K562 (cell line): Measurements from ENCODE around the gene DHTKD1. TPM values are rescaled to one million over a fixed set of nuclear protein-coding genes. Genes with fewer than 3 reads are reported as not detected.

Experiments
- CBFA2T2 ChIP-seq: fragments of 450-650 bp; conservative IDR thresholded peaks from 2 replicates; pipeline ENCODE4 v1.6.1; 2017; ENCODE audit warnings: mild to moderate bottlenecking
- CSDE1 ChIP-seq, 2 experiments: fragments of 450-650 bp; IDR thresholded peaks; 2 replicates each; pipeline ENCODE4 v1.6.1; 2016; ENCODE audit warnings: mild to moderate bottlenecking in 1 of 2
- EP300 ChIP-seq: IDR thresholded peaks from 2 replicates; pipeline ENCODE4 v1.6.1; 2012; ENCODE audit warnings: low read length, improper control_type of control experiment
- KDM4B ChIP-seq, 2 experiments: fragments of 450-650 bp in 1 of 2; sonication (generic) in 1 of 2; IDR thresholded peaks; 2 replicates each; pipeline ENCODE4 v1.6.1; 2016 to 2017; ENCODE audit warnings: borderline replicate concordance in 2 of 2, antibody characterized with exemption in 1 of 2, low read depth in 1 of 2, mild to moderate bottlenecking in 1 of 2
- KLF13 ChIP-seq: fragments of 450-650 bp; IDR thresholded peaks from 2 replicates; pipeline ENCODE4 v1.6.1; 2016; ENCODE audit warnings: missing genetic modification characterization, low read depth, mild to moderate bottlenecking, missing compliant biosample characterization, moderate library complexity, borderline replicate concordance
- LEF1 ChIP-seq: fragments of 450-650 bp; IDR thresholded peaks from 2 replicates; pipeline ENCODE4 v1.6.1; 2016; ENCODE audit warnings: mild to moderate bottlenecking
- MAFK ChIP-seq: IDR thresholded peaks from 2 replicates; pipeline ENCODE4 v1.6.1; 2011; ENCODE audit warnings: low read length, improper control_type of control experiment
- NFXL1 ChIP-seq: fragments of 450-650 bp; formaldehyde crosslinking; IDR thresholded peaks from 2 replicates; pipeline ENCODE4 v1.4.0; 2021; ENCODE audit warnings: mild to moderate bottlenecking
- NFYB ChIP-seq: IDR thresholded peaks from 2 replicates; pipeline ENCODE4 v1.6.1; 2011; ENCODE audit warnings: mild to moderate bottlenecking, moderate library complexity; ENCODE audit not compliant: insufficient read length; ENCODE audit errors: extremely low read depth
- PHF8 ChIP-seq: fragments of 200-600 bp; sonication (generic); IDR thresholded peaks from 2 replicates; pipeline ENCODE4 v1.6.1; 2012; ENCODE audit warnings: mixed run types, mild to moderate bottlenecking, inconsistent platforms, low read length, moderate library complexity, borderline replicate concordance
- SMAD3 ChIP-seq: fragments of 450-650 bp; formaldehyde crosslinking; conservative IDR thresholded peaks from 2 replicates; pipeline ENCODE4 v1.4.0; 2020; ENCODE audit warnings: mild to moderate bottlenecking
- ZBTB17 ChIP-seq: fragments of 450-650 bp; formaldehyde crosslinking; IDR thresholded peaks from 2 replicates; pipeline ENCODE4 v1.4.0; 2020; ENCODE audit warnings: mild to moderate bottlenecking
- ZNF408 ChIP-seq: fragments of 250-450 bp; sonication (Bioruptor Pico); IDR thresholded peaks from 2 replicates; pipeline ENCODE4 v1.4.0; 2020; ENCODE audit warnings: low read depth, mild to moderate bottlenecking, moderate library complexity
- ZNF75A ChIP-seq: fragments of 450-650 bp; formaldehyde crosslinking; IDR thresholded peaks from 2 replicates; pipeline ENCODE4 v1.4.0; 2020; ENCODE audit warnings: mild to moderate bottlenecking
- polyA plus RNA-seq, 8 experiments: library from polyadenylated mRNA; depleted of rRNA in 4 of 8; stranded (reverse) in 5 of 8; unstranded in 3 of 8; fragments of >200 nt; fragmentation: Nextera tagmentation in 2 of 8; fragmentation: Illumina TruSeq in 1 of 8; extraction: Ambion mirVana in 2 of 8; extraction: Trizol in 1 of 8; gene quantifications; 2 replicates each; pipeline versions ENCODE4 v1.2.1 to v1.2.3, GENCODE V29; 2011 to 2014; ENCODE audit warnings: inconsistent platforms in 1 of 8, missing spikeins in 1 of 8
- total RNA-seq, 7 experiments: library from RNA; depleted of rRNA in 6 of 7; stranded (reverse); fragments of >200 nt in 6 of 7; fragmentation: Illumina TruSeq in 2 of 7; extraction: Trizol in 2 of 7; gene quantifications; 2 replicates each; pipeline versions ENCODE4 v1.2.1 to v1.2.3, GENCODE V29; 2011 to 2021; ENCODE audit warnings: low replicate concordance in 1 of 7
- TF ChIP-seq, protein P1 (sequence below), 2 experiments: fragments of 450-650 bp; formaldehyde crosslinking in 1 of 2; IDR thresholded peaks; 2 replicates each; pipeline versions ENCODE4 v1.4.0 to v1.6.1; 2014 to 2020; ENCODE audit warnings: mild to moderate bottlenecking in 2 of 2, borderline replicate concordance in 1 of 2, low read depth in 1 of 2
- TF ChIP-seq, protein P2 (sequence below): fragments of 450-650 bp; IDR thresholded peaks from 2 replicates; pipeline ENCODE4 v1.6.1; 2017; ENCODE audit warnings: mild to moderate bottlenecking, moderate library complexity
- TF ChIP-seq, protein P3 (sequence below): fragments of 450-650 bp; formaldehyde crosslinking; IDR thresholded peaks from 2 replicates; pipeline ENCODE4 v1.4.0; 2020; ENCODE audit warnings: mild to moderate bottlenecking

Gene DHTKD1
- total and polyA plus RNA-seq, 9 of the 15 experiments (the other 6 are each of a cell fraction or from before 2014, with no cell fraction given): 3.1 to 19.7 (median 6.8) TPM

DNA sequence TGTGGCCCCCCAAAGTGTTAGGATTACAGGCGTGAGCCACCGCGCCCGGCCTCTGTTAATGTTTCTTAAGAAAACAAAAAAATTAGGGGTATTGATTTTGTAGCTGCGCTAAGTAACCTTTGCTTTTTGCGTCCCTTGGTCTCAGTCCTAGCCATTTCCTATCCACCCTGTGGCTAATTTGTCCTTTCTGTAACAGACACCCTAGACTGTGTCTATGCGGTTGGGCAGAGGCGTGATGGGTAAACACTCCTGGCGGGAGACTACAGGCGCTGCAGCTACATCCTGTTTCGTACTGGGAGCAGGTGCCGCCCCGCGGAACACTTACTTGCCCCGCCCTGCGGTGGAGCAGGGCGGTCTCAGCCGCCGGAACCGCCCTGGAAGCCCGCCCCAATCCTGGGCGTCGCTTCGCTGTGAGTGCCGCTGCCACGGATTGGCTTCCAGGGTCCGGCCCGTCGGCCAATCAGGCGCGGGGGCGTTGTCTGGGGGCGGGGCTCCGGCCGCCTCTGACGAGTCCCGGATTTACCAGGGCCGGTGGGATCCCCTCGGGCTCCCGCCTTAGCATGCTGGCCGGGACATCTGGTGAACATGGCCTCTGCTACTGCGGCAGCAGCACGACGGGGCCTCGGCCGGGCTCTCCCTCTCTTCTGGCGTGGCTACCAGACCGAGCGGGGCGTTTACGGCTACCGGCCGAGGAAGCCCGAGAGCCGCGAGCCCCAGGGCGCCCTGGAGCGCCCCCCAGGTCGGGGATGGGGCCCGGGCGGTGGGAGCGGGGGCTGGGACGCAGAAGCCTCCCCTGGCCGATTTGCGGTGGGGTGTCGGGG is at the start of gene DHTKD1 (continued):
- TF ChIP-seq, protein P1, sequence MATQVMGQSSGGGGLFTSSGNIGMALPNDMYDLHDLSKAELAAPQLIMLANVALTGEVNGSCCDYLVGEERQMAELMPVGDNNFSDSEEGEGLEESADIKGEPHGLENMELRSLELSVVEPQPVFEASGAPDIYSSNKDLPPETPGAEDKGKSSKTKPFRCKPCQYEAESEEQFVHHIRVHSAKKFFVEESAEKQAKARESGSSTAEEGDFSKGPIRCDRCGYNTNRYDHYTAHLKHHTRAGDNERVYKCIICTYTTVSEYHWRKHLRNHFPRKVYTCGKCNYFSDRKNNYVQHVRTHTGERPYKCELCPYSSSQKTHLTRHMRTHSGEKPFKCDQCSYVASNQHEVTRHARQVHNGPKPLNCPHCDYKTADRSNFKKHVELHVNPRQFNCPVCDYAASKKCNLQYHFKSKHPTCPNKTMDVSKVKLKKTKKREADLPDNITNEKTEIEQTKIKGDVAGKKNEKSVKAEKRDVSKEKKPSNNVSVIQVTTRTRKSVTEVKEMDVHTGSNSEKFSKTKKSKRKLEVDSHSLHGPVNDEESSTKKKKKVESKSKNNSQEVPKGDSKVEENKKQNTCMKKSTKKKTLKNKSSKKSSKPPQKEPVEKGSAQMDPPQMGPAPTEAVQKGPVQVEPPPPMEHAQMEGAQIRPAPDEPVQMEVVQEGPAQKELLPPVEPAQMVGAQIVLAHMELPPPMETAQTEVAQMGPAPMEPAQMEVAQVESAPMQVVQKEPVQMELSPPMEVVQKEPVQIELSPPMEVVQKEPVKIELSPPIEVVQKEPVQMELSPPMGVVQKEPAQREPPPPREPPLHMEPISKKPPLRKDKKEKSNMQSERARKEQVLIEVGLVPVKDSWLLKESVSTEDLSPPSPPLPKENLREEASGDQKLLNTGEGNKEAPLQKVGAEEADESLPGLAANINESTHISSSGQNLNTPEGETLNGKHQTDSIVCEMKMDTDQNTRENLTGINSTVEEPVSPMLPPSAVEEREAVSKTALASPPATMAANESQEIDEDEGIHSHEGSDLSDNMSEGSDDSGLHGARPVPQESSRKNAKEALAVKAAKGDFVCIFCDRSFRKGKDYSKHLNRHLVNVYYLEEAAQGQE (IDR thresholded peaks at IDR 0.05; ENCODE audit: borderline replicate concordance): peak; percentile 96
- TF ChIP-seq, protein P1 (CRISPR knock-in tag; IDR thresholded peaks at IDR 0.05; ENCODE audit: low read depth): no peak; the same call in 1 of the 2 replicates
- TF ChIP-seq PHF8 (peak; percentile 75; the same call in 1 of the 2 replicates), LEF1 (no peak), NFYB (peak; percentile 87), ZNF75A (CRISPR knock-in tag) (no peak), SMAD3 (CRISPR knock-in tag) (no peak), CBFA2T2 (no peak), ZNF408 (CRISPR knock-in tag) (no peak), ZBTB17 (CRISPR knock-in tag) (no peak; the same call in 1 of the 2 replicates), MAFK (no peak), KDM4B (IDR thresholded peaks at IDR 0.05; ENCODE audit: borderline replicate concordance in 2 of 2, low read depth in 1 of 2) (no peak), NFXL1 (CRISPR knock-in tag) (no peak), KLF13 (tag) (no peak; the same call in 1 of the 2 replicates), CSDE1 (IDR thresholded peaks at IDR 0.05) (no peak), EP300 (peak; percentile 35; the same call in 1 of the 2 replicates)
- TF ChIP-seq, protein P2, sequence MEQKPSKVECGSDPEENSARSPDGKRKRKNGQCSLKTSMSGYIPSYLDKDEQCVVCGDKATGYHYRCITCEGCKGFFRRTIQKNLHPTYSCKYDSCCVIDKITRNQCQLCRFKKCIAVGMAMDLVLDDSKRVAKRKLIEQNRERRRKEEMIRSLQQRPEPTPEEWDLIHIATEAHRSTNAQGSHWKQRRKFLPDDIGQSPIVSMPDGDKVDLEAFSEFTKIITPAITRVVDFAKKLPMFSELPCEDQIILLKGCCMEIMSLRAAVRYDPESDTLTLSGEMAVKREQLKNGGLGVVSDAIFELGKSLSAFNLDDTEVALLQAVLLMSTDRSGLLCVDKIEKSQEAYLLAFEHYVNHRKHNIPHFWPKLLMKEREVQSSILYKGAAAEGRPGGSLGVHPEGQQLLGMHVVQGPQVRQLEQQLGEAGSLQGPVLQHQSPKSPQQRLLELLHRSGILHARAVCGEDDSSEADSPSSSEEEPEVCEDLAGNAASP: no peak
- TF ChIP-seq, protein P3, sequence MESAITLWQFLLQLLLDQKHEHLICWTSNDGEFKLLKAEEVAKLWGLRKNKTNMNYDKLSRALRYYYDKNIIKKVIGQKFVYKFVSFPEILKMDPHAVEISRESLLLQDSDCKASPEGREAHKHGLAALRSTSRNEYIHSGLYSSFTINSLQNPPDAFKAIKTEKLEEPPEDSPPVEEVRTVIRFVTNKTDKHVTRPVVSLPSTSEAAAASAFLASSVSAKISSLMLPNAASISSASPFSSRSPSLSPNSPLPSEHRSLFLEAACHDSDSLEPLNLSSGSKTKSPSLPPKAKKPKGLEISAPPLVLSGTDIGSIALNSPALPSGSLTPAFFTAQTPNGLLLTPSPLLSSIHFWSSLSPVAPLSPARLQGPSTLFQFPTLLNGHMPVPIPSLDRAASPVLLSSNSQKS: no peak
